K562 treated with DMSO at 1 percent for 4 hours (cell line): Measurements from ENCODE around the gene CDC42EP2. TPM values are rescaled to one million over a fixed set of nuclear protein-coding genes. Genes with fewer than 3 reads are reported as not detected.

Source experiments
- total RNA-seq: library from RNA; unstranded; fragments of 300-600 nt; gene quantifications from 2 replicates; pipeline ENCODE4 v1.2.3, GENCODE V29; 2022; ENCODE audit not compliant: insufficient read depth

The CDC42EP2 gene
- total RNA-seq: 1.9 and 3.4 TPM in 2 replicates

GRCh38 chr11:65314501-65315203, at the start of gene CDC42EP2:
TSS of gene CDC42EP2 (plus strand) at chr11:65314866. CDS start at chr11:65320899, 6,033 bp downstream.

GRCh38 chr11:65354265-65355012, 39.8 kb downstream of the CDC42EP2 start, which contains the start of gene TIGD3:
TSS of gene TIGD3 (plus strand) at chr11:65354751. CDS start at chr11:65355809, 1,058 bp downstream.

Other genes starting within 250 kb of the CDC42EP2 start
- gene CDCA5, start 230.8 kb upstream of the CDC42EP2 start, total RNA-seq: 68.8 and 84.7 TPM in 2 replicates
- 61.2 and 79.7 TPM in 2 replicates for gene ZFPL1, start 230.6 kb upstream of the CDC42EP2 start, total RNA-seq
- gene VPS51, start 218.7 kb upstream of the CDC42EP2 start, total RNA-seq: 153 and 168 TPM in 2 replicates
- 16.1 and 16.4 TPM in 2 replicates for gene TM7SF2, start 203.0 kb upstream of the CDC42EP2 start, total RNA-seq
- gene ZNHIT2, start 197.2 kb upstream of the CDC42EP2 start, total RNA-seq: 16.2 and 21.9 TPM in 2 replicates
- 1,054 and 1,266 TPM in 2 replicates for gene FAU, start 192.7 kb upstream of the CDC42EP2 start, total RNA-seq
- gene MRPL49, start 192.5 kb upstream of the CDC42EP2 start, total RNA-seq: 69.2 and 74.8 TPM in 2 replicates
- gene SYVN1, start 180.3 kb upstream of the CDC42EP2 start, total RNA-seq: 43.5 and 53.4 TPM in 2 replicates
- 13.6 and 14.1 TPM in 2 replicates for gene SPDYC, start 144.6 kb upstream of the CDC42EP2 start, total RNA-seq
- gene CAPN1, start 132.9 kb upstream of the CDC42EP2 start, total RNA-seq: 149 and 191 TPM in 2 replicates
- 14.6 and 18.3 TPM in 2 replicates for gene POLA2, start 52.9 kb upstream of the CDC42EP2 start, total RNA-seq
- gene DPF2, start 19.0 kb downstream of the CDC42EP2 start, total RNA-seq: 50.7 and 55.1 TPM in 2 replicates
- gene TIGD3, start 39.9 kb downstream of the CDC42EP2 start, total RNA-seq: 2.2 and 4.9 TPM in 2 replicates
- 0.77 and 2.0 TPM in 2 replicates for gene SLC25A45, start 67.8 kb downstream of the CDC42EP2 start, total RNA-seq
- 36.4 and 36.5 TPM in 2 replicates for gene FRMD8, start 71.8 kb downstream of the CDC42EP2 start, total RNA-seq
- 17.6 and 22.8 TPM in 2 replicates for gene NEAT1, start 107.9 kb downstream of the CDC42EP2 start, total RNA-seq
- gene MALAT1, start 184.2 kb downstream of the CDC42EP2 start, total RNA-seq: 124 and 165 TPM in 2 replicates
- 117 and 125 TPM in 2 replicates for gene SCYL1, start 210.2 kb downstream of the CDC42EP2 start, total RNA-seq
- gene LTBP3, start 243.5 kb downstream of the CDC42EP2 start, total RNA-seq: 32.3 and 42.6 TPM in 2 replicates